Liver (tissue), 9 donors: ENCODE measurements around the gene GRM1. TPM values are rescaled to one million over a fixed set of nuclear protein-coding genes. Genes with fewer than 3 reads are reported as not detected.

Experiments used
- DNase-seq: peaks from one replicate; pipeline ENCODE4 v3.0.0-alpha.2; 2017; ENCODE audit warnings: low spot score
- H3K27ac ChIP-seq, 2 donors: one replicate each; pipeline ENCODE4 v1.7.0; 2013; ENCODE audit warnings: inconsistent platforms in 2 of 2, low read length in 2 of 2, control low read depth in 1 of 2, low read depth in 1 of 2, mild to moderate bottlenecking in 1 of 2
- H3K27me3 ChIP-seq, 4 donors: one replicate each; pipeline versions ENCODE4 v1.6.1 to v1.7.0; 2013; ENCODE audit warnings: low read length in 3 of 4, inconsistent platforms in 1 of 4, mild to moderate bottlenecking in 1 of 4, moderate library complexity in 1 of 4; ENCODE audit not compliant: control insufficient read depth in 4 of 4, insufficient read depth in 4 of 4
- H3K36me3 ChIP-seq, 4 donors: one replicate each; pipeline versions ENCODE4 v1.6.1 to v1.7.0; 2013; ENCODE audit warnings: low read length in 3 of 4, mild to moderate bottlenecking in 3 of 4, low read depth in 1 of 4, moderate library complexity in 1 of 4; ENCODE audit not compliant: control insufficient read depth in 4 of 4, insufficient read depth in 3 of 4
- H3K4me1 ChIP-seq, 4 donors: one replicate each; pipeline versions ENCODE4 v1.6.1 to v1.7.0; 2013; ENCODE audit warnings: low read length in 3 of 4, mild to moderate bottlenecking in 3 of 4, moderate library complexity in 1 of 4; ENCODE audit not compliant: control insufficient read depth in 4 of 4, insufficient read depth in 4 of 4
- H3K4me3 ChIP-seq, 3 donors: one replicate each; pipeline versions ENCODE4 v1.6.1 to v1.7.0; 2013; ENCODE audit warnings: low read length in 3 of 3, control low read depth in 1 of 3, low read depth in 1 of 3, mild to moderate bottlenecking in 1 of 3
- H3K9ac ChIP-seq, 2 donors: one replicate each; pipeline ENCODE4 v1.7.0; 2013; ENCODE audit warnings: low read length in 2 of 2, mild to moderate bottlenecking in 2 of 2, moderate library complexity in 2 of 2, control low read depth in 1 of 2, low read depth in 1 of 2
- H3K9me3 ChIP-seq, 4 donors: one replicate each; pipeline versions ENCODE4 v1.6.1 to v1.7.0; 2013; ENCODE audit warnings: low read length in 3 of 4; ENCODE audit not compliant: control insufficient read depth in 4 of 4
- EGR1 ChIP-seq, 2 donors: IDR thresholded peaks; 2 replicates each; pipeline ENCODE4 v1.6.1; 2016 to 2018; ENCODE audit warnings: antibody characterized with exemption in 2 of 2, low read depth in 2 of 2
- FOXA1 ChIP-seq: IDR thresholded peaks from 2 replicates; pipeline ENCODE4 v1.6.1; 2016; ENCODE audit warnings: antibody characterized with exemption
- FOXA2 ChIP-seq: IDR thresholded peaks from 2 replicates; pipeline ENCODE4 v1.6.1; 2016; ENCODE audit warnings: antibody characterized with exemption
- GABPA ChIP-seq, 2 donors: IDR thresholded peaks in 1 of 2; conservative IDR thresholded peaks in 1 of 2; 2 replicates each; pipeline ENCODE4 v1.6.1; 2016; ENCODE audit warnings: antibody characterized with exemption in 2 of 2, mild to moderate bottlenecking in 1 of 2, moderate library complexity in 1 of 2
- HNF4A ChIP-seq, 2 donors: conservative IDR thresholded peaks; 2 replicates each; pipeline ENCODE4 v1.6.1; 2016; ENCODE audit warnings: antibody characterized with exemption in 2 of 2, mild to moderate bottlenecking in 2 of 2
- JUND ChIP-seq, 2 donors: IDR thresholded peaks; 2 replicates each; pipeline ENCODE4 v1.6.1; 2016; ENCODE audit warnings: antibody characterized with exemption in 2 of 2
- NR2F2 ChIP-seq: IDR thresholded peaks from 2 replicates; pipeline ENCODE4 v1.6.1; 2016; ENCODE audit warnings: antibody characterized with exemption
- RAD21 ChIP-seq, 2 donors: IDR thresholded peaks; 2 replicates each; pipeline ENCODE4 v1.6.1; 2016; ENCODE audit warnings: antibody characterized with exemption in 2 of 2, mild to moderate bottlenecking in 2 of 2
- RXRA ChIP-seq, 2 donors: IDR thresholded peaks; 2 replicates each; pipeline ENCODE4 v1.6.1; 2017 to 2018; ENCODE audit warnings: antibody characterized with exemption in 2 of 2, mild to moderate bottlenecking in 1 of 2
- SP1 ChIP-seq: IDR thresholded peaks from 2 replicates; pipeline ENCODE4 v1.6.1; 2018; ENCODE audit warnings: antibody characterized with exemption, mild to moderate bottlenecking
- TAF1 ChIP-seq: conservative IDR thresholded peaks from 2 replicates; pipeline ENCODE4 v1.6.1; 2016; ENCODE audit warnings: antibody characterized with exemption, mild to moderate bottlenecking
- YY1 ChIP-seq: IDR thresholded peaks from 2 replicates; pipeline ENCODE4 v1.6.1; 2016; ENCODE audit warnings: antibody characterized with exemption, mild to moderate bottlenecking
- WGBS: extraction: QIAGEN DNeasy Blood & Tissue Kit; methylation state at CpG from one replicate; pipeline ENCODE4 v1.1.7; 2013; 5-methylcytosine and 5-hydroxymethylcytosine counted together
- polyA plus RNA-seq, 2 donors: library from polyadenylated mRNA; stranded (reverse) in 1 of 2; unstranded in 1 of 2; fragments of 200-250 nt in 1 of 2; fragments of >200 nt in 1 of 2; fragmentation: Nextera tagmentation in 1 of 2; extraction: Ambion mirVana in 1 of 2; gene quantifications; one replicate each; pipeline versions ENCODE4 v1.2.1 to v1.2.3, GENCODE V29; 2013 to 2015
- total RNA-seq, 2 donors: library from RNA; depleted of rRNA; stranded (reverse); fragments of >200 nt; gene quantifications; one replicate each; pipeline ENCODE4 v1.2.3, GENCODE V29; 2014
- TF ChIP-seq, protein P1 (sequence below): fragments of 150-350 bp; IDR thresholded peaks from 2 replicates; pipeline ENCODE4 v1.5.1; 2017; ENCODE audit warnings: improper control_type of control experiment, low read depth, low read length; ENCODE audit not compliant: missing input control
- TF ChIP-seq, protein P2 (sequence below): IDR thresholded peaks from 2 replicates; pipeline ENCODE4 v1.6.1; 2016; ENCODE audit warnings: antibody characterized with exemption, mild to moderate bottlenecking
- TF ChIP-seq, protein P3 (sequence below): IDR thresholded peaks from 2 replicates; pipeline ENCODE4 v1.6.1; 2016; ENCODE audit warnings: antibody characterized with exemption
- TF ChIP-seq, protein P4 (sequence below): IDR thresholded peaks from 2 replicates; pipeline ENCODE4 v1.6.1; 2016; ENCODE audit warnings: antibody characterized with exemption
- TF ChIP-seq, protein P5 (sequence below): IDR thresholded peaks from 2 replicates; pipeline ENCODE4 v1.6.1; 2016; ENCODE audit warnings: antibody characterized with exemption
- donor health status: healthy.
- donor health status: healthy.
- donor health status: healthy.
- donor health status: healthy.
- donor health status: healthy.

Gene GRM1
- total and polyA plus RNA-seq, 4 donors = under 0.01 to 0.05 (median 0.01) TPM; not detected in 1

DNA sequence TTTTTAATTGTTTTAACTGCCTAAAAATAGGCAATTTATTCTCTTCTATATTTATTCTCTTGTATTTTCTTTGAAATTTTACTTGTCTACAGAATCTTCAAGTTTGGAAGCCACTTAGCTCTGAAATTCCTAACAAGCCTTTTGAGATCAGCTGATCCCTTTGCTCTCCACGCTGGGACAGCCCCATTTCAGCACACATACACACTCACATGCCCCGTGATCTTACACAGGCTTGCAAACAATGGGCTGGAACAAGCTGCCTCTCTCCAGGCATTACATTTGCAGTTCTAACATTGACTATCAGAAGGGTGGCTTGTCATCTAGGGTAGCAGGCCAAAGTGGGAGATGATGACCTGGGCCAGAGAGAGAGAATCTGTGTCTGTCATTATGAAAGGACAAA is 452.7 kb downstream of the GRM1 start (continued):
- TF ChIP-seq, protein P1, sequence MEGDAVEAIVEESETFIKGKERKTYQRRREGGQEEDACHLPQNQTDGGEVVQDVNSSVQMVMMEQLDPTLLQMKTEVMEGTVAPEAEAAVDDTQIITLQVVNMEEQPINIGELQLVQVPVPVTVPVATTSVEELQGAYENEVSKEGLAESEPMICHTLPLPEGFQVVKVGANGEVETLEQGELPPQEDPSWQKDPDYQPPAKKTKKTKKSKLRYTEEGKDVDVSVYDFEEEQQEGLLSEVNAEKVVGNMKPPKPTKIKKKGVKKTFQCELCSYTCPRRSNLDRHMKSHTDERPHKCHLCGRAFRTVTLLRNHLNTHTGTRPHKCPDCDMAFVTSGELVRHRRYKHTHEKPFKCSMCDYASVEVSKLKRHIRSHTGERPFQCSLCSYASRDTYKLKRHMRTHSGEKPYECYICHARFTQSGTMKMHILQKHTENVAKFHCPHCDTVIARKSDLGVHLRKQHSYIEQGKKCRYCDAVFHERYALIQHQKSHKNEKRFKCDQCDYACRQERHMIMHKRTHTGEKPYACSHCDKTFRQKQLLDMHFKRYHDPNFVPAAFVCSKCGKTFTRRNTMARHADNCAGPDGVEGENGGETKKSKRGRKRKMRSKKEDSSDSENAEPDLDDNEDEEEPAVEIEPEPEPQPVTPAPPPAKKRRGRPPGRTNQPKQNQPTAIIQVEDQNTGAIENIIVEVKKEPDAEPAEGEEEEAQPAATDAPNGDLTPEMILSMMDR = no peak
- TF ChIP-seq GABPA (IDR thresholded peaks at IDR 0.05 in 1 of 2, conservative IDR thresholded peaks at IDR 0.05 in 1 of 2) = no peak
- TF ChIP-seq SP1 = no peak
- no peak for TF ChIP-seq HNF4A (conservative IDR thresholded peaks at IDR 0.05)

DNA sequence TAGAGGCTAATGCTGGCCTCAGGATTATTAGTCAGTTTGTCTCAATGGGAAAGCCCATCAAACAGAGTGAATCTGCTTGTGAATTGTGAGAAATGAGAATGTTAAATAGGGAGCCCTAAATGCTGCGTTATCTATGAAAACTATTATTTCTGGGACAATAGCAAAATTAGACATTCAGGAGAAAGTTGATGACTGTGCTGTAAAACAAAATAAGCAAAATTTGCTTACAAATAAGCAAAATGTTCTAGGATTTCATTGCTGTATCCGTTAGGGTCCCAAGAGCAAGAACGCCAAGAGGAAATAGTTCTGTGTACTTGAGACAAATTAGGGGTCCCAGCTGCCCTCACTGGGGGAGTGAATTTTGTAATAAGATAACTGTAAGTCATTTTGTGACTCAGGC is 455.5 kb downstream of the GRM1 start:
- no peak for DNase-seq
- 87% methylated on average over 3 of the region's 3 CpGs for WGBS
- no peak overlapping the region for H3K9ac ChIP-seq
- H3K27ac ChIP-seq = no peak overlapping the region
- no peak overlapping the region for H3K4me3 ChIP-seq
- H3K27me3 ChIP-seq = no peaks in the 10 kb centered on the region
- H3K36me3 ChIP-seq = no peaks in the 10 kb centered on the region
- TF ChIP-seq EGR1 (IDR thresholded peaks at IDR 0.05; ENCODE audit: low read depth in 2 of 2) (no peak), YY1 (no peak), FOXA2 (no peak), RAD21 (IDR thresholded peaks at IDR 0.05) (no peak), FOXA1 (no peak), TAF1 (no peak), RXRA (IDR thresholded peaks at IDR 0.05) (no peak), JUND (IDR thresholded peaks at IDR 0.05) (no peak), GABPA (IDR thresholded peaks at IDR 0.05 in 1 of 2, conservative IDR thresholded peaks at IDR 0.05 in 1 of 2) (no peak), SP1 (no peak), NR2F2 (no peak), HNF4A (conservative IDR thresholded peaks at IDR 0.05) (no peak)
- TF ChIP-seq, protein P1 = no peak
- TF ChIP-seq, protein P2, sequence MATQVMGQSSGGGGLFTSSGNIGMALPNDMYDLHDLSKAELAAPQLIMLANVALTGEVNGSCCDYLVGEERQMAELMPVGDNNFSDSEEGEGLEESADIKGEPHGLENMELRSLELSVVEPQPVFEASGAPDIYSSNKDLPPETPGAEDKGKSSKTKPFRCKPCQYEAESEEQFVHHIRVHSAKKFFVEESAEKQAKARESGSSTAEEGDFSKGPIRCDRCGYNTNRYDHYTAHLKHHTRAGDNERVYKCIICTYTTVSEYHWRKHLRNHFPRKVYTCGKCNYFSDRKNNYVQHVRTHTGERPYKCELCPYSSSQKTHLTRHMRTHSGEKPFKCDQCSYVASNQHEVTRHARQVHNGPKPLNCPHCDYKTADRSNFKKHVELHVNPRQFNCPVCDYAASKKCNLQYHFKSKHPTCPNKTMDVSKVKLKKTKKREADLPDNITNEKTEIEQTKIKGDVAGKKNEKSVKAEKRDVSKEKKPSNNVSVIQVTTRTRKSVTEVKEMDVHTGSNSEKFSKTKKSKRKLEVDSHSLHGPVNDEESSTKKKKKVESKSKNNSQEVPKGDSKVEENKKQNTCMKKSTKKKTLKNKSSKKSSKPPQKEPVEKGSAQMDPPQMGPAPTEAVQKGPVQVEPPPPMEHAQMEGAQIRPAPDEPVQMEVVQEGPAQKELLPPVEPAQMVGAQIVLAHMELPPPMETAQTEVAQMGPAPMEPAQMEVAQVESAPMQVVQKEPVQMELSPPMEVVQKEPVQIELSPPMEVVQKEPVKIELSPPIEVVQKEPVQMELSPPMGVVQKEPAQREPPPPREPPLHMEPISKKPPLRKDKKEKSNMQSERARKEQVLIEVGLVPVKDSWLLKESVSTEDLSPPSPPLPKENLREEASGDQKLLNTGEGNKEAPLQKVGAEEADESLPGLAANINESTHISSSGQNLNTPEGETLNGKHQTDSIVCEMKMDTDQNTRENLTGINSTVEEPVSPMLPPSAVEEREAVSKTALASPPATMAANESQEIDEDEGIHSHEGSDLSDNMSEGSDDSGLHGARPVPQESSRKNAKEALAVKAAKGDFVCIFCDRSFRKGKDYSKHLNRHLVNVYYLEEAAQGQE = no peak
- TF ChIP-seq, protein P3, sequence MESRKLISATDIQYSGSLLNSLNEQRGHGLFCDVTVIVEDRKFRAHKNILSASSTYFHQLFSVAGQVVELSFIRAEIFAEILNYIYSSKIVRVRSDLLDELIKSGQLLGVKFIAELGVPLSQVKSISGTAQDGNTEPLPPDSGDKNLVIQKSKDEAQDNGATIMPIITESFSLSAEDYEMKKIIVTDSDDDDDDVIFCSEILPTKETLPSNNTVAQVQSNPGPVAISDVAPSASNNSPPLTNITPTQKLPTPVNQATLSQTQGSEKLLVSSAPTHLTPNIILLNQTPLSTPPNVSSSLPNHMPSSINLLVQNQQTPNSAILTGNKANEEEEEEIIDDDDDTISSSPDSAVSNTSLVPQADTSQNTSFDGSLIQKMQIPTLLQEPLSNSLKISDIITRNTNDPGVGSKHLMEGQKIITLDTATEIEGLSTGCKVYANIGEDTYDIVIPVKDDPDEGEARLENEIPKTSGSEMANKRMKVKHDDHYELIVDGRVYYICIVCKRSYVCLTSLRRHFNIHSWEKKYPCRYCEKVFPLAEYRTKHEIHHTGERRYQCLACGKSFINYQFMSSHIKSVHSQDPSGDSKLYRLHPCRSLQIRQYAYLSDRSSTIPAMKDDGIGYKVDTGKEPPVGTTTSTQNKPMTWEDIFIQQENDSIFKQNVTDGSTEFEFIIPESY = no peak
- TF ChIP-seq, protein P4, sequence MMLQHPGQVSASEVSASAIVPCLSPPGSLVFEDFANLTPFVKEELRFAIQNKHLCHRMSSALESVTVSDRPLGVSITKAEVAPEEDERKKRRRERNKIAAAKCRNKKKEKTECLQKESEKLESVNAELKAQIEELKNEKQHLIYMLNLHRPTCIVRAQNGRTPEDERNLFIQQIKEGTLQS = no peak
- TF ChIP-seq, protein P5, sequence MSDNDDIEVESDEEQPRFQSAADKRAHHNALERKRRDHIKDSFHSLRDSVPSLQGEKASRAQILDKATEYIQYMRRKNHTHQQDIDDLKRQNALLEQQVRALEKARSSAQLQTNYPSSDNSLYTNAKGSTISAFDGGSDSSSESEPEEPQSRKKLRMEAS = no peak
- peaks cover 0 to 2% (median 0%) of the 10 kb centered on the region in 4 donors for H3K9me3 ChIP-seq
- no peaks in the 10 kb centered on the region for H3K4me1 ChIP-seq
